Heart left ventricle (tissue), 13 donors: ENCODE results near the gene SPEF1.

Experiments used
- POLR2A ChIP-seq, 2 donors: fragments of 450-650 bp; IDR thresholded peaks; one replicate each; pipeline ENCODE4 v1.6.1; 2017; ENCODE audit warnings: antibody characterized with exemption in 2 of 2, mild to moderate bottlenecking in 2 of 2, moderate library complexity in 2 of 2
- TF ChIP-seq, protein P1 (sequence below), 12 donors: fragments of 200-600 bp; sonication (generic) in 4 of 12; IDR thresholded peaks; one replicate each; pipeline versions ENCODE4 v1.5.0 to v1.8.0; 2018 to 2022; ENCODE audit warnings: antibody characterized with exemption in 12 of 12, mild to moderate bottlenecking in 5 of 12
- donor health status: ischemic (EF 13 %, LVEDD 7.1; RV severe dilation, severe dysfunction).
- donor health status: DM: no; HTN: yes; CAD: no.
- donor health status: DM: no; HTN: no; CAD: no.
- donor health status: ischemic (EF 25% LVEDD 6.9; RV normal size, moderate dysfunction).
- donor health status: ischemic (EF 25% LVEDD 5.7; RV mildly dilated, moderate dysfunction).
- donor health status: ischemic (EF 35%, LVEDD 5.7; RV mildly dilated, moderate dysfunction).
- donor health status: nonischemic (EF 11% LVEDD 7.7; RV severe dilation, severe dysfunction).
- donor health status: DM: yes; HTN: yes; CAD: no.
- donor health status: PGD.
- donor health status: ischemic (EF 29% LVEDD 5.4; RV normal size, mild dysfunction).
- donor health status: nonischemic (EF 23%, LVEDD 6.1; RV moderate dilation, normal function).

DNA sequence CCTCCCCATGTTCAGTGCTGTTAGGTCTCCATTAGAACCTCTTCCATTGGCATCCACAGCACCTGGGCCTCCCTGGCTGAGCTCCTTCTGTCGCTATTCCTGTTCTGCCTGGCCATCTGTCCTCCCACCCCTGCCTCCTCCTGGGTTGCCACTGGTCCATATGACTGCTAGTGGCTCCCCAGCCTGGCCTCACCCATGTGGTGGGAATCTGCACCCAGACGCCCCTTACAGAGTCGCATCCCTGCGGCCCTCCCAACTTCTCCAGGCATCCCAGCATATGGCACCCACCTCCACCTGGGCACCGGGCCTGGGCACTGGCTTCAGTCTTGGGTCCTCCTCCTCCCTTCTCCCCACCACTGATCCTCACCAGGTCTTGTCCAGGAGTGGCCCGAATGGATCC, 22.6 kb upstream of the SPEF1 start:
- TF ChIP-seq, protein P1, sequence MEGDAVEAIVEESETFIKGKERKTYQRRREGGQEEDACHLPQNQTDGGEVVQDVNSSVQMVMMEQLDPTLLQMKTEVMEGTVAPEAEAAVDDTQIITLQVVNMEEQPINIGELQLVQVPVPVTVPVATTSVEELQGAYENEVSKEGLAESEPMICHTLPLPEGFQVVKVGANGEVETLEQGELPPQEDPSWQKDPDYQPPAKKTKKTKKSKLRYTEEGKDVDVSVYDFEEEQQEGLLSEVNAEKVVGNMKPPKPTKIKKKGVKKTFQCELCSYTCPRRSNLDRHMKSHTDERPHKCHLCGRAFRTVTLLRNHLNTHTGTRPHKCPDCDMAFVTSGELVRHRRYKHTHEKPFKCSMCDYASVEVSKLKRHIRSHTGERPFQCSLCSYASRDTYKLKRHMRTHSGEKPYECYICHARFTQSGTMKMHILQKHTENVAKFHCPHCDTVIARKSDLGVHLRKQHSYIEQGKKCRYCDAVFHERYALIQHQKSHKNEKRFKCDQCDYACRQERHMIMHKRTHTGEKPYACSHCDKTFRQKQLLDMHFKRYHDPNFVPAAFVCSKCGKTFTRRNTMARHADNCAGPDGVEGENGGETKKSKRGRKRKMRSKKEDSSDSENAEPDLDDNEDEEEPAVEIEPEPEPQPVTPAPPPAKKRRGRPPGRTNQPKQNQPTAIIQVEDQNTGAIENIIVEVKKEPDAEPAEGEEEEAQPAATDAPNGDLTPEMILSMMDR (IDR thresholded peaks at IDR 0.05) = no peak
- TF ChIP-seq POLR2A (IDR thresholded peaks at IDR 0.05) = no peak
